GM21526 (cell line): Measurements from ENCODE around the gene PRR23B.
"Not testable (repeated sequence)": the region's sequence is repeated elsewhere in the genome, so short reads cannot be mapped to it uniquely, and the experiment has no call there.

Experiments used
- ATAC-seq: cut with Tn5 transposase; IDR thresholded peaks from one replicate; pipeline ENCODE4 v1.9.1; 2021; ENCODE audit warnings: moderate library complexity; ENCODE audit not compliant: unreplicated experiment, low FRiP score

The PRR23B gene

GRCh38 chr3:139020868-139021234, at the start of gene PRR23B:
TSS of gene PRR23B (minus strand) at chr3:139020926. CDS start at chr3:139020661, 265 bp downstream.
- no peak for ATAC-seq

- no peak for ATAC-seq
These were observed 42.2 kb upstream of the PRR23B start for GRCh38 chr3:139062918-139063317.

GRCh38 chr3:139052802-139053600, 32.3 kb upstream of the PRR23B start:
- no peak for ATAC-seq

- no peak for ATAC-seq
These were observed 23.9 kb upstream of the PRR23B start, which contains the start of gene PRR23C for GRCh38 chr3:139044366-139045210. TSS of gene PRR23C (minus strand) at chr3:139044892. CDS start at chr3:139044620, 272 bp downstream.

- no peak for ATAC-seq
These were observed 23.0 kb upstream of the PRR23B start for GRCh38 chr3:139043554-139044365.

- no peak for ATAC-seq
These were observed 16.8 kb upstream of the PRR23B start for GRCh38 chr3:139037478-139037877.

- no peak for ATAC-seq
These were observed 11.7 kb upstream of the PRR23B start for GRCh38 chr3:139032326-139033002.

GRCh38 chr3:139030576-139030975, 9.8 kb upstream of the PRR23B start:
- ATAC-seq = not testable (repeated sequence)

GRCh38 chr3:139024968-139025367, 4.2 kb upstream of the PRR23B start:
- ATAC-seq = no peak

GRCh38 chr3:139020036-139020867, 474 bp downstream of the PRR23B start:
- no peak for ATAC-seq

GRCh38 chr3:139016430-139017048, 4.2 kb downstream of the PRR23B start:
- no peak for ATAC-seq

- ATAC-seq = no peak
These were observed 14.5 kb downstream of the PRR23B start, which contains the start of gene PRR23A for GRCh38 chr3:139006051-139006716. TSS of gene PRR23A (minus strand) at chr3:139006268. CDS start at chr3:139006268, 0 bp downstream.

GRCh38 chr3:139005356-139005993, 15.3 kb downstream of the PRR23B start:
- no peak for ATAC-seq

GRCh38 chr3:138995706-138996105, 25.0 kb downstream of the PRR23B start:
- no peak for ATAC-seq

- no peak for ATAC-seq
These were observed 33.5 kb downstream of the PRR23B start for GRCh38 chr3:138987181-138987580.

GRCh38 chr3:138985932-138986331, 34.8 kb downstream of the PRR23B start:
- ATAC-seq = no peak

- ATAC-seq = no peak
These were observed 35.9 kb downstream of the PRR23B start for GRCh38 chr3:138984816-138985215.

- ATAC-seq = no peak
These were observed 44.7 kb downstream of the PRR23B start for GRCh38 chr3:138976047-138976446.
